SK-N-SH (cell line): Measurements from ENCODE around the gene NECAB2.

Experiments used
- CTCF ChIP-seq: fragments of 200-600 bp; sonication (generic); IDR thresholded peaks from 2 replicates; pipeline ENCODE4 v1.6.1; 2017; ENCODE audit warnings: antibody characterized with exemption, mild to moderate bottlenecking, moderate library complexity
- EP300 ChIP-seq, 2 experiments: IDR thresholded peaks; 2 replicates each; pipeline versions ENCODE4 v1.4.0 to v1.6.1; 2012; ENCODE audit warnings: borderline replicate concordance in 1 of 2, low read depth in 1 of 2, low read length in 1 of 2
- FOXM1 ChIP-seq: IDR thresholded peaks from 2 replicates; pipeline ENCODE4 v1.4.0; 2012; ENCODE audit warnings: low read depth, mild to moderate bottlenecking
- MXI1 ChIP-seq: IDR thresholded peaks from 2 replicates; pipeline ENCODE4 v1.6.1; 2012; ENCODE audit warnings: mild to moderate bottlenecking, low read depth, low read length, improper control_type of control experiment
- NFIC ChIP-seq: IDR thresholded peaks from 2 replicates; pipeline ENCODE4 v1.4.0; 2012; ENCODE audit warnings: borderline replicate concordance
- NRF1 ChIP-seq: IDR thresholded peaks from 2 replicates; pipeline ENCODE4 v1.6.1; 2012; ENCODE audit warnings: low read depth, mild to moderate bottlenecking, low read length
- POLR2AphosphoS5 ChIP-seq: IDR thresholded peaks from 2 replicates; pipeline ENCODE4 v1.6.1; 2012; ENCODE audit warnings: low read depth, low read length
- RAD21 ChIP-seq: IDR thresholded peaks from 2 replicates; pipeline ENCODE4 v1.6.1; 2012; ENCODE audit warnings: mild to moderate bottlenecking, low read length
- REST ChIP-seq: IDR thresholded peaks from 2 replicates; pipeline ENCODE4 v1.6.1; 2012; ENCODE audit warnings: mild to moderate bottlenecking, low read depth, low read length, moderate library complexity
- RFX5 ChIP-seq: IDR thresholded peaks from 2 replicates; pipeline ENCODE4 v1.6.1; 2012; ENCODE audit warnings: mild to moderate bottlenecking, improper control_type of control experiment, low read length
- SMC3 ChIP-seq: IDR thresholded peaks from 2 replicates; pipeline ENCODE4 v1.6.1; 2012; ENCODE audit warnings: low read depth, low read length, improper control_type of control experiment
- TAF1 ChIP-seq: IDR thresholded peaks from 2 replicates; pipeline ENCODE4 v1.6.1; 2012; ENCODE audit warnings: low read depth, mild to moderate bottlenecking, low read length, moderate library complexity, borderline replicate concordance
- TEAD4 ChIP-seq: IDR thresholded peaks from 2 replicates; pipeline ENCODE4 v1.4.0; 2012; ENCODE audit warnings: mild to moderate bottlenecking, borderline replicate concordance; ENCODE audit not compliant: insufficient read depth
- ZBTB33 ChIP-seq: IDR thresholded peaks from 2 replicates; pipeline ENCODE4 v1.4.0; 2012; ENCODE audit warnings: low read depth, borderline replicate concordance

GRCh38 chr16:83952587-83952939 is 15.5 kb upstream of the NECAB2 start:
- TF ChIP-seq CTCF = no peak
- TF ChIP-seq POLR2AphosphoS5 = no peak
- TF ChIP-seq NRF1 = no peak
- TF ChIP-seq ZBTB33 = no peak
- no peak for TF ChIP-seq NFIC
- no peak for TF ChIP-seq REST
- no peak for TF ChIP-seq RFX5
- no peak for TF ChIP-seq TAF1
- no peak for TF ChIP-seq EP300 (IDR thresholded peaks at IDR 0.05; ENCODE audit: borderline replicate concordance in 1 of 2, low read depth in 1 of 2, low read length in 1 of 2)
- no peak for TF ChIP-seq SMC3
- TF ChIP-seq RAD21 = no peak
- TF ChIP-seq FOXM1 = no peak
- no peak for TF ChIP-seq MXI1
- TF ChIP-seq TEAD4 = no peak
